SIG-M5 treated with dmso at 0.1 percent for 504 hours (cell line): ENCODE data around the gene IQSEC1.

Experiments
- DNase-seq: peaks from one replicate; lab custom pipeline; 2025; ENCODE audit not compliant: unreplicated experiment; lab: John Stamatoyannopoulos, UW

The IQSEC1 gene

GRCh38 chr3:13073326-13074005, at the start of gene IQSEC1:
TSS of gene IQSEC1 (minus strand) at chr3:13073429. CDS start at chr3:13073014, 415 bp downstream.
- DNase-seq: no peak

GRCh38 chr3:13122081-13123012, 49.1 kb upstream of the IQSEC1 start:
- no peak for DNase-seq

GRCh38 chr3:13121553-13122001, 48.3 kb upstream of the IQSEC1 start:
- DNase-seq: no peak

- no peak for DNase-seq
Observed at GRCh38 chr3:13120928-13121552, 47.8 kb upstream of the IQSEC1 start.

- no peak for DNase-seq
Observed at GRCh38 chr3:13120289-13120927, 47.2 kb upstream of the IQSEC1 start.

GRCh38 chr3:13119471-13120220, 46.4 kb upstream of the IQSEC1 start:
- DNase-seq: no peak

GRCh38 chr3:13116426-13116825, 43.2 kb upstream of the IQSEC1 start:
- DNase-seq: no peak

- no peak for DNase-seq
Observed at GRCh38 chr3:13115991-13116390, 42.8 kb upstream of the IQSEC1 start.

GRCh38 chr3:13115576-13115910, 42.3 kb upstream of the IQSEC1 start:
- no peak for DNase-seq

GRCh38 chr3:13114811-13115575, 41.8 kb upstream of the IQSEC1 start:
- no peak for DNase-seq

- no peak for DNase-seq
Observed at GRCh38 chr3:13113346-13114330, 40.4 kb upstream of the IQSEC1 start.

- no peak for DNase-seq
Observed at GRCh38 chr3:13112521-13113345, 39.5 kb upstream of the IQSEC1 start.

GRCh38 chr3:13111873-13112520, 38.8 kb upstream of the IQSEC1 start:
- DNase-seq: no peak

- no peak for DNase-seq
Observed at GRCh38 chr3:13111173-13111872, 38.1 kb upstream of the IQSEC1 start.

- DNase-seq: no peak
Observed at GRCh38 chr3:13110678-13111116, 37.5 kb upstream of the IQSEC1 start.

GRCh38 chr3:13109516-13109915, 36.3 kb upstream of the IQSEC1 start:
- DNase-seq: no peak

GRCh38 chr3:13108861-13109260, 35.6 kb upstream of the IQSEC1 start:
- DNase-seq: no peak
